VCaP (cell line): ENCODE data around the gene FYN.
A peak's percentile ranks its signal among the peaks of the same experiment; 100 is the strongest.

Experiments used
- H3K27ac ChIP-seq: fragments of 450-650 bp; 2 replicates; pipeline ENCODE4 v1.5.1; 2017
- CTCF ChIP-seq: fragments of 450-650 bp; conservative IDR thresholded peaks from 2 replicates; pipeline ENCODE4 v1.5.1; 2017; ENCODE audit warnings: mild to moderate bottlenecking, moderate library complexity

Gene FYN

GRCh38 chr6:111873178-111874024 lies at the start of gene FYN:
Gene FYN (minus strand): TSS chr6:111873452. CDS start chr6:111720051, 153,401 bp downstream.
- peak within 1 kb of the TSS; percentile 74 for H3K27ac ChIP-seq
- TF ChIP-seq CTCF, result peak; percentile 53

GRCh38 chr6:111922454-111923297 lies 49.4 kb upstream of the FYN start:
- no peak overlapping the region for H3K27ac ChIP-seq
- no peak for TF ChIP-seq CTCF

- no peak overlapping the region for H3K27ac ChIP-seq
- no peak for TF ChIP-seq CTCF
Measured at GRCh38 chr6:111921103-111921502, 47.9 kb upstream of the FYN start.

- H3K27ac ChIP-seq, result no peak overlapping the region
- TF ChIP-seq CTCF, result no peak
Measured at GRCh38 chr6:111920578-111920977, 47.3 kb upstream of the FYN start.

- no peak for TF ChIP-seq CTCF
- H3K27ac ChIP-seq, result no peak overlapping the region
Measured at GRCh38 chr6:111918825-111919224, 45.6 kb upstream of the FYN start.

GRCh38 chr6:111916747-111917146 lies 43.5 kb upstream of the FYN start:
- TF ChIP-seq CTCF, result no peak
- no peak overlapping the region for H3K27ac ChIP-seq

GRCh38 chr6:111914617-111915016 lies 41.4 kb upstream of the FYN start:
- no peak overlapping the region for H3K27ac ChIP-seq
- TF ChIP-seq CTCF, result no peak
